Measurements from ENCODE around the gene FRMPD3.

The FRMPD3 gene
- long read RNA-seq = 0 reads

DNA sequence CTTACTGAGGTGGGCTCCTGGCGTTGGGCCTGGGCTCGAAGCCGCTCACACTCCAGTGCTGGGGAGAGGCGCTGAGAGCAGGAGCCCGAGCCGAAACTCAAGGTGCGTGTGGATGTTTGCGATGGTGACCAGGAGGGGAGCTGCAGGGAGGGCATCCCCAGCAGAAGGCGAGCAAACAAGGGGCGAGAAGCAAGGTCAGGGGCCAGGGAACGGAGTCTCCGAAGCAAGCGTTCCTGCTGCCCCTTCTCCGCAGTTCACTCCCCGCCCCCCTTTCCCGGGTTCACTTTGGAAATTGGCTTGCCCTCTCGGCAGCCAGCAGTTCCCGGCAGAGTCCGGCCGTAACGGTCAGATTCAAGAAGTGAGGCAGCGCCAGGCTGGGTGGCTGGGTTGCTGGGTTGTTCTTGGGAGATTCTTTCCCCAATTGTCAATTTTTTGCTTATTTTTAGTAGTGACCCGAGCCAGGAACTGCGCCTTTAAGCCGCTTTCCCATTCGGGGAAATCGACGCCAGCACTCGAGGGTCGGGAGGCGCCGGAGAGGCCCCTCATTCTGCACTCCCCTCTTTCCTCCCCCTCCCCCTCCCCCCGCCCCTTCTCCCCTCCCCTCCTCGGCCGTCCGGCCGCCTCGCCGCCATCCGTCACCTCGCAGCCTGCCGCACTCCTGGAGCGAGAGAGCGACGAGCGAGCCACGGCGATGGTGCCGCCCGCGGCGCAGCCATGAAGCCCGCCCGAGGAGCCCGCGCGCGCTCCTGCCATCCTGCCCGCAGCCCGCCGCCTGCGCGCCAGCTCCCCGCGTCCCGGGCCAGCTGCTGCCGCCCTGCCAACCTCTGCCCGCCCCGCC, at the start of gene FRMPD3:
TSS of gene FRMPD3 (plus strand) at position 655 of the 838 bp plus-strand sequence. CDS start 76,937 bp downstream, outside the sequence.
- TF ChIP-seq, protein P1, sequence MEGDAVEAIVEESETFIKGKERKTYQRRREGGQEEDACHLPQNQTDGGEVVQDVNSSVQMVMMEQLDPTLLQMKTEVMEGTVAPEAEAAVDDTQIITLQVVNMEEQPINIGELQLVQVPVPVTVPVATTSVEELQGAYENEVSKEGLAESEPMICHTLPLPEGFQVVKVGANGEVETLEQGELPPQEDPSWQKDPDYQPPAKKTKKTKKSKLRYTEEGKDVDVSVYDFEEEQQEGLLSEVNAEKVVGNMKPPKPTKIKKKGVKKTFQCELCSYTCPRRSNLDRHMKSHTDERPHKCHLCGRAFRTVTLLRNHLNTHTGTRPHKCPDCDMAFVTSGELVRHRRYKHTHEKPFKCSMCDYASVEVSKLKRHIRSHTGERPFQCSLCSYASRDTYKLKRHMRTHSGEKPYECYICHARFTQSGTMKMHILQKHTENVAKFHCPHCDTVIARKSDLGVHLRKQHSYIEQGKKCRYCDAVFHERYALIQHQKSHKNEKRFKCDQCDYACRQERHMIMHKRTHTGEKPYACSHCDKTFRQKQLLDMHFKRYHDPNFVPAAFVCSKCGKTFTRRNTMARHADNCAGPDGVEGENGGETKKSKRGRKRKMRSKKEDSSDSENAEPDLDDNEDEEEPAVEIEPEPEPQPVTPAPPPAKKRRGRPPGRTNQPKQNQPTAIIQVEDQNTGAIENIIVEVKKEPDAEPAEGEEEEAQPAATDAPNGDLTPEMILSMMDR (IDR thresholded peaks at IDR 0.05; ENCODE audit: insufficient read depth, low read length) = no peak
- TF ChIP-seq POLR2AphosphoS5 (IDR thresholded peaks at IDR 0.05; ENCODE audit: low read depth) (no peak), GABPA (IDR thresholded peaks at IDR 0.05; ENCODE audit: low read depth) (no peak), SPI1 (IDR thresholded peaks at IDR 0.05; ENCODE audit: borderline replicate concordance, low read depth) (no peak)
- TF ChIP-seq, protein P2, sequence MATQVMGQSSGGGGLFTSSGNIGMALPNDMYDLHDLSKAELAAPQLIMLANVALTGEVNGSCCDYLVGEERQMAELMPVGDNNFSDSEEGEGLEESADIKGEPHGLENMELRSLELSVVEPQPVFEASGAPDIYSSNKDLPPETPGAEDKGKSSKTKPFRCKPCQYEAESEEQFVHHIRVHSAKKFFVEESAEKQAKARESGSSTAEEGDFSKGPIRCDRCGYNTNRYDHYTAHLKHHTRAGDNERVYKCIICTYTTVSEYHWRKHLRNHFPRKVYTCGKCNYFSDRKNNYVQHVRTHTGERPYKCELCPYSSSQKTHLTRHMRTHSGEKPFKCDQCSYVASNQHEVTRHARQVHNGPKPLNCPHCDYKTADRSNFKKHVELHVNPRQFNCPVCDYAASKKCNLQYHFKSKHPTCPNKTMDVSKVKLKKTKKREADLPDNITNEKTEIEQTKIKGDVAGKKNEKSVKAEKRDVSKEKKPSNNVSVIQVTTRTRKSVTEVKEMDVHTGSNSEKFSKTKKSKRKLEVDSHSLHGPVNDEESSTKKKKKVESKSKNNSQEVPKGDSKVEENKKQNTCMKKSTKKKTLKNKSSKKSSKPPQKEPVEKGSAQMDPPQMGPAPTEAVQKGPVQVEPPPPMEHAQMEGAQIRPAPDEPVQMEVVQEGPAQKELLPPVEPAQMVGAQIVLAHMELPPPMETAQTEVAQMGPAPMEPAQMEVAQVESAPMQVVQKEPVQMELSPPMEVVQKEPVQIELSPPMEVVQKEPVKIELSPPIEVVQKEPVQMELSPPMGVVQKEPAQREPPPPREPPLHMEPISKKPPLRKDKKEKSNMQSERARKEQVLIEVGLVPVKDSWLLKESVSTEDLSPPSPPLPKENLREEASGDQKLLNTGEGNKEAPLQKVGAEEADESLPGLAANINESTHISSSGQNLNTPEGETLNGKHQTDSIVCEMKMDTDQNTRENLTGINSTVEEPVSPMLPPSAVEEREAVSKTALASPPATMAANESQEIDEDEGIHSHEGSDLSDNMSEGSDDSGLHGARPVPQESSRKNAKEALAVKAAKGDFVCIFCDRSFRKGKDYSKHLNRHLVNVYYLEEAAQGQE (IDR thresholded peaks at IDR 0.05; ENCODE audit: insufficient replicate concordance, low read depth) = no peak
- H3K4me3 ChIP-seq (replicated peaks; ENCODE audit: insufficient read depth, low read length) = peak within 1 kb of the TSS; percentile 2; the same call in 1 of the 2 replicates
- no peak within 1 kb of the TSS for H3K27ac ChIP-seq (replicated peaks)
- peaks cover 14% of the 10 kb centered on the region for H3K27me3 ChIP-seq (ENCODE audit: insufficient read depth, poor library complexity, severe bottlenecking)
- DNase-seq (ENCODE audit: low read depth in 1 of 2, low spot score in 1 of 2) = no peak

DNA sequence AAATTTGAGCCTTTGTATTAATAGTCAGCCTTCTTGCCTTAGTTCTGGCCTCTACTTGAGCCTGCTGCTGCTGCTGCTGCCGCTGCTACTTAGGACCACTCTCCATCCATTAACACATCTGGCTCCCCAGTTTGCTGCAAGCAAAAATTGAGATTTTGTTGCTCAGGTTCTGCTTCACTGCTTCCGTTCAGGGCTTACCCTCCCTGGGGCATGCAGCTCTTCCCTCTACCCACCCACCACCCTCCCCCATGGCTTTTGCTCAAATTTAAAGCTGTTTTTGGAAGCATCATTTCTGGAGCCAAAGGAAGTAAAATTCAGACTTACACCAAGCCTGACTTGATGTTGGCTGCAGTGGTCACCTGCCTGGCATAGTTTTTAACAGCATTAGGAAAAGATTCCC, 28.9 kb upstream of the FRMPD3 start:
- no peak overlapping the region for H3K27ac ChIP-seq (replicated peaks)
- no peaks in the 10 kb centered on the region for H3K27me3 ChIP-seq (ENCODE audit: insufficient read depth, poor library complexity, severe bottlenecking)
- TF ChIP-seq, protein P2 (IDR thresholded peaks at IDR 0.05; ENCODE audit: insufficient replicate concordance, low read depth) = no peak
- TF ChIP-seq GABPA (IDR thresholded peaks at IDR 0.05; ENCODE audit: low read depth) (no peak), SPI1 (IDR thresholded peaks at IDR 0.05; ENCODE audit: borderline replicate concordance, low read depth) (no peak), POLR2AphosphoS5 (IDR thresholded peaks at IDR 0.05; ENCODE audit: low read depth) (no peak)
- TF ChIP-seq, protein P1 (IDR thresholded peaks at IDR 0.05; ENCODE audit: insufficient read depth, low read length) = no peak
- DNase-seq (ENCODE audit: low read depth in 1 of 2, low spot score in 1 of 2) = no peak
- H3K4me3 ChIP-seq (replicated peaks; ENCODE audit: insufficient read depth, low read length) = no peak overlapping the region

DNA sequence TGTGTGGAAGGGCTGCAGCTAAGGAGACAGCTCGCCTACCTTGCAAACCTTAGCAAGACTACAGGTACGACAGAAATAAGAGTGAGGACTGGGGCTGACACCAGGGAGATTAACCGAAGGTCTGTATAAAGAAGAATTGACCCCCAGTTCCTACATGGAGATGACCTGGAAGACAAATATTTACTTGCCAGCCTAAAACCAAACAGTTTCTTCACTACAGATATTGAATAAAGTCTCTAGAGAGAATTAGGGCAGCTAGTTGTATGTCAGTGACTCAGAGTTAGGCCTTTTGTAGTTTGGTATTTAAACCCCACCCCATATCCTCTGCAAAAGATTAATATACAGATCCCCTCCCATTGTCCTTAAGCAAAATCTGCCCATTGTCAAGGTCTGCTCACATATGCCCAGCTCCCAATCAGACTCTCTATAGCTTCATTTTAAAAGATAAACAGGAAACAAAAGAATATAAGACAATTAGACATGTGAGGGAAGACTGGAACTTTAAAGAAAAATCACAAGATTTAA, 28.1 kb upstream of the FRMPD3 start:
- no peak for DNase-seq (ENCODE audit: low read depth in 1 of 2, low spot score in 1 of 2)
- no peak overlapping the region for H3K4me3 ChIP-seq (replicated peaks; ENCODE audit: insufficient read depth, low read length)
- H3K27me3 ChIP-seq (ENCODE audit: insufficient read depth, poor library complexity, severe bottlenecking) = no peaks in the 10 kb centered on the region

More for the DNA sequence above, 28.1 kb upstream of the FRMPD3 start:
- H3K27ac ChIP-seq (replicated peaks) = no peak overlapping the region
- no peak for TF ChIP-seq POLR2AphosphoS5 (IDR thresholded peaks at IDR 0.05; ENCODE audit: low read depth)
- no peak for TF ChIP-seq SPI1 (IDR thresholded peaks at IDR 0.05; ENCODE audit: borderline replicate concordance, low read depth)
- TF ChIP-seq, protein P2 (IDR thresholded peaks at IDR 0.05; ENCODE audit: insufficient replicate concordance, low read depth) = no peak
- TF ChIP-seq, protein P1 (IDR thresholded peaks at IDR 0.05; ENCODE audit: insufficient read depth, low read length) = no peak
- TF ChIP-seq GABPA (IDR thresholded peaks at IDR 0.05; ENCODE audit: low read depth) = no peak
